ENCODE measurements around the gene SMG6. TPM values are rescaled to one million over a fixed set of nuclear protein-coding genes. Genes with fewer than 3 reads are reported as not detected.
A peak's percentile ranks its signal among the peaks of the same experiment; 100 is the strongest.

The SMG6 gene
- total and polyA plus RNA-seq, 8 donors = 17.0 to 102 (median 24.4) TPM

GRCh38 chr17:2110436-2110835 is 193.1 kb downstream of the SMG6 start:
- Histone ChIP-seq H3K27me3 (no peaks in the 10 kb centered on the region), H3K36me3 (no peaks in the 10 kb centered on the region), H3K4me3 (no peak overlapping the region), H3K4me1 (peaks cover 17 to 60% (median 45%) of the 10 kb centered on the region in 4 donors), H3K9me3 (no peaks in the 10 kb centered on the region), H3K27ac (no peak overlapping the region)
- no peak for DNase-seq
- WGBS, 5 donors = 89 to 97% (median 96%) methylated on average over 6 of the region's 6 CpGs
- intact Hi-C loops (cut with DNase I; ENCODE audit: low total_unique reads) = no loop called here
- TF ChIP-seq POLR2A (IDR thresholded peaks at IDR 0.05) (no peak), EP300 (IDR thresholded peaks at IDR 0.05) (no peak), CTCF (IDR thresholded peaks at IDR 0.05) (no peak), POLR2AphosphoS5 (IDR thresholded peaks at IDR 0.05) (no peak)

- no peaks in the 10 kb centered on the region for H3K9me3 ChIP-seq
- no peaks in the 10 kb centered on the region for H3K36me3 ChIP-seq
- intact Hi-C loops (cut with DNase I; ENCODE audit: low total_unique reads) = loop anchor here (10.0 kb wide), 1 partner anchor 47 kb away; no protein-coding TSS in a partner anchor
- peak overlapping the region in 1 of 5 donors; percentile 33 for H3K27ac ChIP-seq
- no peak overlapping the region for H3K4me3 ChIP-seq
- TF ChIP-seq POLR2AphosphoS5 (IDR thresholded peaks at IDR 0.05) = no peak
- no peak for TF ChIP-seq EP300 (IDR thresholded peaks at IDR 0.05)
- TF ChIP-seq CTCF (IDR thresholded peaks at IDR 0.05) = no peak
- no peak for TF ChIP-seq POLR2A (IDR thresholded peaks at IDR 0.05)
- WGBS, 5 donors = 67 to 85% (median 81%) methylated on average over 8 of the region's 8 CpGs
- DNase-seq = no peak
- H3K27me3 ChIP-seq = no peaks in the 10 kb centered on the region
- H3K4me1 ChIP-seq = peaks cover 17 to 55% (median 45%) of the 10 kb centered on the region in 4 donors
Observed at GRCh38 chr17:2108170-2108569, 195.4 kb downstream of the SMG6 start.

GRCh38 chr17:2107506-2107905 is 196.1 kb downstream of the SMG6 start:
- Histone ChIP-seq H3K9me3 (no peaks in the 10 kb centered on the region), H3K36me3 (no peaks in the 10 kb centered on the region), H3K27ac (peak overlapping the region in 3 of 5 donors; percentile 1 to 46 (median 33)), H3K27me3 (no peaks in the 10 kb centered on the region), H3K4me3 (no peak overlapping the region), H3K4me1 (peaks cover 17 to 52% (median 41%) of the 10 kb centered on the region in 4 donors)
- no peak for TF ChIP-seq CTCF (IDR thresholded peaks at IDR 0.05)
- no peak for TF ChIP-seq POLR2AphosphoS5 (IDR thresholded peaks at IDR 0.05)
- no peak for TF ChIP-seq POLR2A (IDR thresholded peaks at IDR 0.05)
- TF ChIP-seq EP300 (IDR thresholded peaks at IDR 0.05) = no peak
- DNase-seq = no peak
- WGBS, 5 donors = 32 to 54% (median 45%) methylated on average over 3 of the region's 3 CpGs
- intact Hi-C loops (cut with DNase I; ENCODE audit: low total_unique reads) = loop anchor here (10.0 kb wide), 1 partner anchor 47 kb away; no protein-coding TSS in a partner anchor

- no peaks in the 10 kb centered on the region for H3K36me3 ChIP-seq
- no peak for DNase-seq
- H3K27me3 ChIP-seq = no peaks in the 10 kb centered on the region
- peak overlapping the region in 3 of 5 donors; percentile 15 to 46 (median 33) for H3K27ac ChIP-seq
- H3K4me3 ChIP-seq = no peak overlapping the region
- H3K9me3 ChIP-seq = no peaks in the 10 kb centered on the region
- intact Hi-C loops (cut with DNase I; ENCODE audit: low total_unique reads) = loop anchor here (10.0 kb wide), 1 partner anchor 48 kb away; no protein-coding TSS in a partner anchor
- H3K4me1 ChIP-seq = peaks cover 17 to 52% (median 40%) of the 10 kb centered on the region in 4 donors
- 77 to 100% (median 92%) methylated on average over 2 of the region's 2 CpGs for WGBS, 5 donors
- no peak for TF ChIP-seq POLR2A (IDR thresholded peaks at IDR 0.05)
- TF ChIP-seq POLR2AphosphoS5 (IDR thresholded peaks at IDR 0.05) = no peak
- TF ChIP-seq EP300 (IDR thresholded peaks at IDR 0.05) = no peak
- TF ChIP-seq CTCF (IDR thresholded peaks at IDR 0.05) = no peak
Observed at GRCh38 chr17:2107050-2107449, 196.5 kb downstream of the SMG6 start.
